Activated CD4-positive, alpha-beta memory T cell treated with anti-CD3 and anti-CD28 coated beads for 36 hours (primary cell): Measurements from ENCODE around the gene ABI3BP. TPM values are rescaled to one million over a fixed set of nuclear protein-coding genes. Genes with fewer than 3 reads are reported as not detected.

Source experiments
- CTCF ChIA-PET: fragments of 350-600 bp; sonication (Branson Sonifier 250); formaldehyde crosslinking; loops from one replicate; lab custom pipeline; 2021; ENCODE audit warnings: antibody characterized with exemption, inconsistent platforms; lab: Charles Lee
- POLR2A ChIA-PET: fragments of 350-600 bp; sonication (Branson Sonifier 250); formaldehyde crosslinking; loops from one replicate; lab custom pipeline; 2021; ENCODE audit warnings: antibody characterized with exemption; lab: Charles Lee
- DNase-seq: peaks from one replicate; pipeline ENCODE4 v3.0.0-alpha.2; 2020
- H3K27ac Mint-ChIP-seq: one replicate; pipeline ENCODE4 v1.8.0; 2021; ENCODE audit warnings: mixed read lengths
- H3K27me3 Mint-ChIP-seq: one replicate; pipeline ENCODE4 v1.8.0; 2021; ENCODE audit warnings: mixed read lengths
- H3K36me3 Mint-ChIP-seq: one replicate; pipeline ENCODE4 v1.8.0; 2021; ENCODE audit warnings: mixed read lengths
- H3K4me1 Mint-ChIP-seq: one replicate; pipeline ENCODE4 v1.8.0; 2021; ENCODE audit warnings: low read depth, mixed read lengths
- H3K4me3 Mint-ChIP-seq: one replicate; pipeline ENCODE4 v1.8.0; 2021; ENCODE audit warnings: mild to moderate bottlenecking, mixed read lengths
- H3K9me3 Mint-ChIP-seq: one replicate; pipeline ENCODE4 v1.8.0; 2021; ENCODE audit warnings: mixed read lengths
- intact Hi-C: fragments of 100-400 bp; cut with micrococcal nuclease; formaldehyde crosslinking; loops from one replicate; pipeline ENCODE4 v1.15.1; 2023
- total RNA-seq, 2 experiments: library from RNA; stranded (reverse); gene quantifications; one replicate each; pipeline ENCODE4 v1.2.3, GENCODE V29; 2021

The ABI3BP gene
- total RNA-seq, 2 experiments from 2014 or later, result not detected

GRCh38 chr3:100976611-100977010, 16.6 kb downstream of the ABI3BP start:
- no peak for DNase-seq
- no peaks in the 10 kb centered on the region for H3K4me1 Mint-ChIP-seq
- intact Hi-C loops, result no loop called here
- H3K27ac Mint-ChIP-seq, result no peak overlapping the region
- H3K4me3 Mint-ChIP-seq, result no peak overlapping the region
- ChIA-PET CTCF (no interaction called here), POLR2A (no interaction called here)
- no peaks in the 10 kb centered on the region for H3K36me3 Mint-ChIP-seq
- peaks cover 4% of the 10 kb centered on the region for H3K27me3 Mint-ChIP-seq
- no peaks in the 10 kb centered on the region for H3K9me3 Mint-ChIP-seq

- H3K36me3 Mint-ChIP-seq, result no peaks in the 10 kb centered on the region
- ChIA-PET CTCF (no interaction called here), POLR2A (no interaction called here)
- H3K9me3 Mint-ChIP-seq, result no peaks in the 10 kb centered on the region
- peaks cover 1% of the 10 kb centered on the region for H3K27me3 Mint-ChIP-seq
- no peak overlapping the region for H3K4me3 Mint-ChIP-seq
- DNase-seq, result no peak
- intact Hi-C loops, result no loop called here
- H3K4me1 Mint-ChIP-seq, result no peaks in the 10 kb centered on the region
- H3K27ac Mint-ChIP-seq, result no peak overlapping the region
Observed at GRCh38 chr3:100975714-100976113, 17.5 kb downstream of the ABI3BP start.

- intact Hi-C loops, result no loop called here
- Mint-ChIP-seq H3K36me3 (no peaks in the 10 kb centered on the region), H3K9me3 (no peaks in the 10 kb centered on the region), H3K27me3 (peaks cover 1% of the 10 kb centered on the region), H3K4me3 (no peak overlapping the region), H3K4me1 (no peaks in the 10 kb centered on the region), H3K27ac (no peak overlapping the region)
- ChIA-PET POLR2A (no interaction called here), CTCF (no interaction called here)
- no peak for DNase-seq
Observed at GRCh38 chr3:100973594-100973993, 19.6 kb downstream of the ABI3BP start.

GRCh38 chr3:100972867-100973266, 20.4 kb downstream of the ABI3BP start:
- no peak overlapping the region for H3K4me3 Mint-ChIP-seq
- ChIA-PET CTCF (no interaction called here), POLR2A (no interaction called here)
- DNase-seq, result no peak
- no peaks in the 10 kb centered on the region for H3K4me1 Mint-ChIP-seq
- no peaks in the 10 kb centered on the region for H3K9me3 Mint-ChIP-seq
- intact Hi-C loops, result no loop called here
- no peak overlapping the region for H3K27ac Mint-ChIP-seq
- H3K36me3 Mint-ChIP-seq, result no peaks in the 10 kb centered on the region
- H3K27me3 Mint-ChIP-seq, result peaks cover 1% of the 10 kb centered on the region

GRCh38 chr3:100972301-100972844, 20.8 kb downstream of the ABI3BP start:
- CTCF ChIA-PET, result no interaction called here
- Mint-ChIP-seq H3K27me3 (peaks cover 1% of the 10 kb centered on the region), H3K9me3 (no peaks in the 10 kb centered on the region), H3K4me1 (no peaks in the 10 kb centered on the region), H3K4me3 (no peak overlapping the region), H3K36me3 (no peaks in the 10 kb centered on the region), H3K27ac (no peak overlapping the region)
- POLR2A ChIA-PET, result no interaction called here
- intact Hi-C loops, result no loop called here
- DNase-seq, result no peak

- H3K27me3 Mint-ChIP-seq, result peaks cover 1% of the 10 kb centered on the region
- H3K36me3 Mint-ChIP-seq, result no peaks in the 10 kb centered on the region
- no peak overlapping the region for H3K4me3 Mint-ChIP-seq
- H3K4me1 Mint-ChIP-seq, result no peaks in the 10 kb centered on the region
- CTCF ChIA-PET, result no interaction called here
- H3K9me3 Mint-ChIP-seq, result no peaks in the 10 kb centered on the region
- DNase-seq, result no peak
- intact Hi-C loops, result no loop called here
- POLR2A ChIA-PET, result no interaction called here
- H3K27ac Mint-ChIP-seq, result no peak overlapping the region
Observed at GRCh38 chr3:100971798-100972197, 21.4 kb downstream of the ABI3BP start.

GRCh38 chr3:100970477-100970990, 22.7 kb downstream of the ABI3BP start:
- CTCF ChIA-PET, result no interaction called here
- Mint-ChIP-seq H3K4me1 (no peaks in the 10 kb centered on the region), H3K27me3 (no peaks in the 10 kb centered on the region), H3K4me3 (no peak overlapping the region), H3K27ac (no peak overlapping the region), H3K36me3 (no peaks in the 10 kb centered on the region), H3K9me3 (no peaks in the 10 kb centered on the region)
- POLR2A ChIA-PET, result no interaction called here
- intact Hi-C loops, result no loop called here
- DNase-seq, result no peak

- DNase-seq, result no peak
- intact Hi-C loops, result no loop called here
- POLR2A ChIA-PET, result no interaction called here
- no peaks in the 10 kb centered on the region for H3K9me3 Mint-ChIP-seq
- no peaks in the 10 kb centered on the region for H3K36me3 Mint-ChIP-seq
- H3K27ac Mint-ChIP-seq, result no peak overlapping the region
- CTCF ChIA-PET, result no interaction called here
- peaks cover 1% of the 10 kb centered on the region for H3K27me3 Mint-ChIP-seq
- no peaks in the 10 kb centered on the region for H3K4me1 Mint-ChIP-seq
- H3K4me3 Mint-ChIP-seq, result no peak overlapping the region
Observed at GRCh38 chr3:100968932-100969906, 24.0 kb downstream of the ABI3BP start.

- no peak overlapping the region for H3K4me3 Mint-ChIP-seq
- no peak for DNase-seq
- intact Hi-C loops, result no loop called here
- no peaks in the 10 kb centered on the region for H3K4me1 Mint-ChIP-seq
- no peaks in the 10 kb centered on the region for H3K36me3 Mint-ChIP-seq
- ChIA-PET CTCF (no interaction called here), POLR2A (no interaction called here)
- peaks cover 1% of the 10 kb centered on the region for H3K27me3 Mint-ChIP-seq
- no peak overlapping the region for H3K27ac Mint-ChIP-seq
- H3K9me3 Mint-ChIP-seq, result no peaks in the 10 kb centered on the region
Observed at GRCh38 chr3:100966807-100967206, 26.4 kb downstream of the ABI3BP start.

GRCh38 chr3:100966049-100966491, 27.2 kb downstream of the ABI3BP start:
- ChIA-PET POLR2A (no interaction called here), CTCF (no interaction called here)
- no peaks in the 10 kb centered on the region for H3K36me3 Mint-ChIP-seq
- H3K27me3 Mint-ChIP-seq, result peaks cover 1% of the 10 kb centered on the region
- H3K4me3 Mint-ChIP-seq, result no peak overlapping the region
- H3K4me1 Mint-ChIP-seq, result no peaks in the 10 kb centered on the region
- no peaks in the 10 kb centered on the region for H3K9me3 Mint-ChIP-seq
- no peak for DNase-seq
- intact Hi-C loops, result no loop called here
- no peak overlapping the region for H3K27ac Mint-ChIP-seq

GRCh38 chr3:100963041-100963440, 30.2 kb downstream of the ABI3BP start:
- ChIA-PET POLR2A (no interaction called here), CTCF (no interaction called here)
- peaks cover 18% of the 10 kb centered on the region for H3K9me3 Mint-ChIP-seq
- H3K4me1 Mint-ChIP-seq, result no peaks in the 10 kb centered on the region
- peaks cover 1% of the 10 kb centered on the region for H3K27me3 Mint-ChIP-seq
- no peak for DNase-seq
- intact Hi-C loops, result no loop called here
- no peaks in the 10 kb centered on the region for H3K36me3 Mint-ChIP-seq
- no peak overlapping the region for H3K27ac Mint-ChIP-seq
- no peak overlapping the region for H3K4me3 Mint-ChIP-seq

- Mint-ChIP-seq H3K4me3 (no peak overlapping the region), H3K4me1 (no peaks in the 10 kb centered on the region), H3K9me3 (peaks cover 18% of the 10 kb centered on the region), H3K36me3 (no peaks in the 10 kb centered on the region), H3K27ac (no peak overlapping the region), H3K27me3 (no peaks in the 10 kb centered on the region)
- intact Hi-C loops, result no loop called here
- ChIA-PET CTCF (no interaction called here), POLR2A (no interaction called here)
- DNase-seq, result no peak
Observed at GRCh38 chr3:100957261-100957986, 35.8 kb downstream of the ABI3BP start.
